GM12878 (cell line): ENCODE measurements around the gene UST. TPM values are rescaled to one million over a fixed set of nuclear protein-coding genes. Genes with fewer than 3 reads are reported as not detected.
A peak's percentile ranks its signal among the peaks of the same experiment; 100 is the strongest.

ENCODE experiments used
- BMI1 ChIP-seq: fragments of 450-650 bp; IDR thresholded peaks from 2 replicates; pipeline ENCODE4 v1.6.1; 2016; ENCODE audit warnings: mild to moderate bottlenecking, moderate library complexity, borderline replicate concordance
- CHD4 ChIP-seq: fragments of 200-600 bp; sonication (generic); IDR thresholded peaks from 2 replicates; pipeline ENCODE4 v1.6.1; 2016; ENCODE audit warnings: mild to moderate bottlenecking
- CREM ChIP-seq: IDR thresholded peaks from 2 replicates; pipeline ENCODE4 v1.6.1; 2014; ENCODE audit warnings: antibody characterized with exemption, low read depth
- E2F8 ChIP-seq: fragments of 450-650 bp; IDR thresholded peaks from 2 replicates; pipeline ENCODE4 v1.6.1; 2018; ENCODE audit warnings: mild to moderate bottlenecking, low read depth, moderate library complexity; ENCODE audit not compliant: partially characterized antibody
- E4F1 ChIP-seq: fragments of 450-650 bp; IDR thresholded peaks from 2 replicates; pipeline ENCODE4 v1.6.1; 2018; ENCODE audit warnings: borderline replicate concordance, mild to moderate bottlenecking; ENCODE audit not compliant: partially characterized antibody
- FOXK2 ChIP-seq: fragments of 450-650 bp; IDR thresholded peaks from 2 replicates; pipeline ENCODE4 v1.6.1; 2017; ENCODE audit warnings: mild to moderate bottlenecking, moderate library complexity
- HDAC6 ChIP-seq: fragments of 200-600 bp; sonication (generic); IDR thresholded peaks from one replicate; pipeline ENCODE4 v1.8.0; 2017; ENCODE audit warnings: antibody characterized with exemption; ENCODE audit not compliant: unreplicated experiment
- MEF2A ChIP-seq: IDR thresholded peaks from 2 replicates; pipeline ENCODE4 v1.6.1; 2011; ENCODE audit warnings: low read depth, mild to moderate bottlenecking, low read length, moderate library complexity; ENCODE audit not compliant: insufficient read depth
- NFXL1 ChIP-seq: fragments of 450-650 bp; IDR thresholded peaks from 2 replicates; pipeline ENCODE4 v1.6.1; 2017; ENCODE audit warnings: antibody characterized with exemption, mild to moderate bottlenecking, borderline replicate concordance
- NR2F1 ChIP-seq: fragments of 450-650 bp; conservative IDR thresholded peaks from 2 replicates; pipeline ENCODE4 v1.6.1; 2017; ENCODE audit warnings: mild to moderate bottlenecking
- RAD51 ChIP-seq: fragments of 450-650 bp; IDR thresholded peaks from 2 replicates; pipeline ENCODE4 v1.6.1; 2016; ENCODE audit warnings: moderate library complexity, mild to moderate bottlenecking, inconsistent platforms
- SMAD1 ChIP-seq: fragments of 450-650 bp; IDR thresholded peaks from 2 replicates; pipeline ENCODE4 v1.6.1; 2018; ENCODE audit warnings: mild to moderate bottlenecking, low read depth; ENCODE audit not compliant: partially characterized antibody
- TCF7 ChIP-seq: IDR thresholded peaks from 2 replicates; pipeline ENCODE4 v1.6.1; 2014; ENCODE audit warnings: antibody characterized with exemption, borderline replicate concordance
- USF1 ChIP-seq: IDR thresholded peaks from 2 replicates; pipeline ENCODE4 v1.6.1; 2011; ENCODE audit warnings: borderline replicate concordance, low read depth, mild to moderate bottlenecking, moderate library complexity, mixed read lengths, low read length; ENCODE audit not compliant: insufficient read depth; ENCODE audit errors: extremely low read length
- USF2 ChIP-seq: IDR thresholded peaks from 2 replicates; pipeline ENCODE4 v1.6.1; 2011; ENCODE audit warnings: low read depth, low read length, improper control_type of control experiment, borderline replicate concordance
- ZBTB4 ChIP-seq: fragments of 450-650 bp; formaldehyde crosslinking; IDR thresholded peaks from 2 replicates; pipeline ENCODE4 v1.4.0; 2022; ENCODE audit warnings: mild to moderate bottlenecking, moderate library complexity
- ZNF207 ChIP-seq: fragments of 450-650 bp; IDR thresholded peaks from 2 replicates; pipeline ENCODE4 v1.6.1; 2014; ENCODE audit warnings: antibody characterized with exemption, mild to moderate bottlenecking, borderline replicate concordance
- ZSCAN29 ChIP-seq: fragments of 450-650 bp; IDR thresholded peaks from 2 replicates; pipeline ENCODE4 v1.6.1; 2017; ENCODE audit warnings: mild to moderate bottlenecking, moderate library complexity
- polyA plus RNA-seq, 11 experiments: library from polyadenylated mRNA; depleted of rRNA in 4 of 11; unstranded in 6 of 11; stranded (reverse) in 5 of 11; fragments of >200 nt; fragmentation: Nextera tagmentation in 4 of 11; fragmentation: Illumina TruSeq in 1 of 11; extraction: Ambion mirVana in 4 of 11; extraction: Trizol in 1 of 11; gene quantifications; 1 replicate in 1 of 11; 2 replicates in 10 of 11; pipeline versions ENCODE4 v1.2.1 to v1.2.3, GENCODE V29; 2011 to 2016; ENCODE audit warnings: inconsistent platforms in 2 of 11, missing spikeins in 2 of 11, low read depth in 1 of 11
- total RNA-seq, 4 experiments: library from RNA; depleted of rRNA in 3 of 4; stranded (reverse); fragments of >200 nt in 3 of 4; fragmentation: Illumina TruSeq in 1 of 4; extraction: Trizol in 1 of 4; gene quantifications; 2 replicates each; pipeline versions ENCODE4 v1.2.1 to v1.2.3, GENCODE V29; 2013 to 2021

Gene UST
- total and polyA plus RNA-seq, 10 of the 15 experiments (the other 5 are each of a cell fraction or from before 2014, with no cell fraction given): 0.74 to 43.3 (median 2.2) TPM

GRCh38 chr6:149065658-149066556 lies 319.1 kb downstream of the UST start (continued):
- TF ChIP-seq USF2 (no peak), HDAC6 (no peak), ZSCAN29 (no peak), RAD51 (no peak; the same call in 1 of the 2 replicates), FOXK2 (no peak), NR2F1 (peak; percentile 98), TCF7 (peak; percentile 88), ZNF207 (0 out of 2 replicates have a peak, but pooled peaks have one; percentile 22), MEF2A (0 out of 2 replicates have a peak, but pooled peaks have one; percentile 53), E4F1 (peak; percentile 86), CHD4 (no peak), CREM (peak; percentile 89), USF1 (no peak), E2F8 (no peak), NFXL1 (no peak), ZBTB4 (CRISPR knock-in tag) (no peak), SMAD1 (peak; percentile 99), BMI1 (peak; percentile 23; the same call in 1 of the 2 replicates)
